ENCODE measurements around the gene TBC1D8. TPM values are rescaled to one million over a fixed set of nuclear protein-coding genes. Genes with fewer than 3 reads are reported as not detected.
A peak's percentile ranks its signal among the peaks of the same experiment; 100 is the strongest.

TBC1D8 gene
- total RNA-seq, 1 experiment from 2014 or later, result 5.1 TPM

DNA sequence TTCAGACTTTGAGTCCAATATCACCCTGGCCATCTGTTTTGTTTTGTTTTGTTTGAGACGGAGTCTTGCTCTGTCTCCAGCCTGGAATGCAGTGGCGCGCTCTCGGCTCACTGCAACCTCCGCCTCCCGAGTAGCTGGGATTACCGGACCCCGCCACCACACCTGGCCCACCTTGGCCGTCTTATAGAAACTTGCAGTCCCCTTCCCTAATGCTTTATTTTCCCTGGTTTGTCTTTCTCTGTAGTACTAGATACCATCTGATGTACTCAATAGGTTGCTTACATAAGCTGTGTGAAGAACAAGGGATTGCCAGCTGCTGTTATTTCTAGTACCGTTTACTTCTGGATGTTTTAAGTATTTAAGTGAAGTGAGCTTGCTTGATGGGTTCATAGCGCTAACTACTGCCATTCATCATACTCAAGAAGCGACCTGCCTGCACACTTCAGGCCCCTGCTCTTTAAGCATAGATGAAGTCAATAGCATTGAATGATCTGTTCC lies 147.9 kb downstream of the TBC1D8 start:
- Histone ChIP-seq H3K27ac (ENCODE audit: low read depth, low read length, poor library complexity, severe bottlenecking) (peak overlapping the region; percentile 96), H3K4me1 (ENCODE audit: insufficient read depth, low read length, poor library complexity, severe bottlenecking) (peaks cover 15% of the 10 kb centered on the region), H3K36me3 (ENCODE audit: insufficient read depth, low read length, poor library complexity, severe bottlenecking) (peaks cover 57% of the 10 kb centered on the region), H3K9me3 (ENCODE audit: low read depth, low read length, poor library complexity, severe bottlenecking) (no peaks in the 10 kb centered on the region), H3K27me3 (replicated peaks; ENCODE audit: insufficient read depth, low read depth, low read length, poor library complexity) (no peaks in the 10 kb centered on the region), H3K4me3 (ENCODE audit: low read depth, low read length, poor library complexity, severe bottlenecking) (peak overlapping the region; percentile 99)
- DNase-seq (ENCODE audit: low spot score), result no peak
- no TSS peak for BruUV-seq (replicated peaks)
- CTCF ChIA-PET, result no interaction called here
- TF ChIP-seq, protein P1, sequence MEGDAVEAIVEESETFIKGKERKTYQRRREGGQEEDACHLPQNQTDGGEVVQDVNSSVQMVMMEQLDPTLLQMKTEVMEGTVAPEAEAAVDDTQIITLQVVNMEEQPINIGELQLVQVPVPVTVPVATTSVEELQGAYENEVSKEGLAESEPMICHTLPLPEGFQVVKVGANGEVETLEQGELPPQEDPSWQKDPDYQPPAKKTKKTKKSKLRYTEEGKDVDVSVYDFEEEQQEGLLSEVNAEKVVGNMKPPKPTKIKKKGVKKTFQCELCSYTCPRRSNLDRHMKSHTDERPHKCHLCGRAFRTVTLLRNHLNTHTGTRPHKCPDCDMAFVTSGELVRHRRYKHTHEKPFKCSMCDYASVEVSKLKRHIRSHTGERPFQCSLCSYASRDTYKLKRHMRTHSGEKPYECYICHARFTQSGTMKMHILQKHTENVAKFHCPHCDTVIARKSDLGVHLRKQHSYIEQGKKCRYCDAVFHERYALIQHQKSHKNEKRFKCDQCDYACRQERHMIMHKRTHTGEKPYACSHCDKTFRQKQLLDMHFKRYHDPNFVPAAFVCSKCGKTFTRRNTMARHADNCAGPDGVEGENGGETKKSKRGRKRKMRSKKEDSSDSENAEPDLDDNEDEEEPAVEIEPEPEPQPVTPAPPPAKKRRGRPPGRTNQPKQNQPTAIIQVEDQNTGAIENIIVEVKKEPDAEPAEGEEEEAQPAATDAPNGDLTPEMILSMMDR (conservative IDR thresholded peaks at IDR 0.05; ENCODE audit: low read depth, low read length), result no peak
- no peak for TF ChIP-seq EZH2 (IDR thresholded peaks at IDR 0.05; ENCODE audit: borderline replicate concordance, low read depth, low read length, poor library complexity, severe bottlenecking)
- intact Hi-C loops (cut with micrococcal nuclease; ENCODE audit: unreplicated experiment), result no loop called here
- POLR2A ChIA-PET (ENCODE audit: low non-redundant PET), result no interaction called here

DNA sequence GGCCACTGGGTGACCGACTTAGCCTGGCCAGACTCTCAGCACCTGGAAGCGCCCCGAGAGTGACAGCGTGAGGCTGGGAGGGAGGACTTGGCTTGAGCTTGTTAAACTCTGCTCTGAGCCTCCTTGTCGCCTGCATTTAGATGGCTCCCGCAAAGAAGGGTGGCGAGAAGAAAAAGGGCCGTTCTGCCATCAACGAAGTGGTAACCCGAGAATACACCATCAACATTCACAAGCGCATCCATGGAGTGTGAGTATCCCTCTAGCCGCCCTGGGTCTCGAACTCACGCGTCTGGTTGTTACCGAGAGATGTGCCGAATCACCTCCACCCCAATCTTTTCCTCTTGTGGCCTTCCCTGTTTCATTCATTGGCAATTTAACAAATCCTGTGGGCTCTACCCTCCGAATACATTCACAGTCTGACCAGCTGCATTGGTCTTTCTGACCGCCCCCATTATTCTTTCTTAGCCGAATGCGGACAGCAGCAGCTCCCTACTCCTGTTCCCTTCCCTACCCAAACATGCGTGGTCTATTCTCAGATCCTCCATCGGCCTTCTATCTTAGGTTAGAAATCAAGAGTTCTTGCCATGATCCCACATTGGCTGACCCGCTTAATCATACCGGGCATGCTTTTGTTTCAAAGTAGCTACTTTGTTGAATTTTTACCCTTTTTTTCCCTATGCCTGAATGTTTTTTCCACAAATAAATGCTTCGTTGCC lies 148.5 kb downstream of the TBC1D8 start:
- Histone ChIP-seq H3K4me3 (ENCODE audit: low read depth, low read length, poor library complexity, severe bottlenecking) (peak overlapping the region; percentile 99), H3K27me3 (replicated peaks; ENCODE audit: insufficient read depth, low read depth, low read length, poor library complexity) (no peaks in the 10 kb centered on the region), H3K36me3 (ENCODE audit: insufficient read depth, low read length, poor library complexity, severe bottlenecking) (peaks cover 51% of the 10 kb centered on the region), H3K4me1 (ENCODE audit: insufficient read depth, low read length, poor library complexity, severe bottlenecking) (peaks cover 15% of the 10 kb centered on the region), H3K27ac (ENCODE audit: low read depth, low read length, poor library complexity, severe bottlenecking) (peak overlapping the region; percentile 96), H3K9me3 (ENCODE audit: low read depth, low read length, poor library complexity, severe bottlenecking) (no peaks in the 10 kb centered on the region)
- POLR2A ChIA-PET (ENCODE audit: low non-redundant PET), result interaction anchor here (0.5 to 1.0 kb wide), 2 partner anchors 12 to 30 kb away, joined by 4 read pairs; no protein-coding TSS in a partner anchor
- TSS peak; percentile 56 for BruUV-seq (replicated peaks)
- intact Hi-C loops (cut with micrococcal nuclease; ENCODE audit: unreplicated experiment), result no loop called here
- TF ChIP-seq EZH2 (IDR thresholded peaks at IDR 0.05; ENCODE audit: borderline replicate concordance, low read depth, low read length, poor library complexity, severe bottlenecking), result no peak
- TF ChIP-seq, protein P1 (conservative IDR thresholded peaks at IDR 0.05; ENCODE audit: low read depth, low read length), result no peak
- CTCF ChIA-PET, result interaction anchor here (0.6 kb wide), 1 partner anchor 423 kb away, joined by 7 read pairs; no protein-coding TSS in a partner anchor
- DNase-seq (ENCODE audit: low spot score), result peak; percentile 35

DNA sequence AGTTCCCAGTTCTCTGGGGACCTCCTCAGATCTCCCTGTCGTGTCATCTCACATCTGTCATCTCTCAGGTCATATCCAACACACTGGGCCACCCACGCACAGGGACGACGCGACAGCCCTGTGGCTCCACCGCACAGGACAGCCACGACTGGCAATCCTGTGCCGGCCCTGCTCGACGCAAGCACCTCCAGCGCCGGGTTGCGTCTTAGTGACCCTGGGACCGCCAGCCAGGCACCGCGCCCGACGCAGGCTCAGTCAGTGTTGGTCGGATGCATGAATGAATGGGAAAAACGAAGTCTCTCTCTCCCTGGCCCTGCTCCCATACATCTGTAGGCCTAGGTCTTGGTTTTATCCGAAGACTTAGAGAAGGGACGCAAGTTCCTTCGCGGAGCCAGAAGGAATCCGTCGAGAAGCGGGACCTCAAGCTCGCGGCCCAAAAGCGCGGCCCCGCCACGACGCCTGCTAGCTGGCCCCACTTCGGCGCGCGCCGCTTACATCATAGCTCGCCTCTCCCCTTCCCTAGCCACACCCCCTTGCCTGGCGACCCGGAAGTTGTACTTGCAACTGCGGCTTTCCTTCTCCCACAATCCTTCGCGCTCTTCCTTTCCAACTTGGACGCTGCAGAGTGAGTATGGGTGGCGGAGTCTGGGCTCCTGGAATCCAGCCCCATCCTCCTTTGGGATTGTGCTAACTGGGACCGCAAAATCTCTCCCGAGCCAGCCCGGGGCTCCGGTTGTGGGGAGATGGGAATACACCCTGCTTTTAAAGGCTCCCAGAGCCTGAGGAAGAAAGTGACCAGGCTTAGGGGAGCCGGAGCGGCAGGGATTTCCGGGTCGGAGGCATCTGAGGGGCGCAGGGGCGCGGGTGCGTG lies 149.3 kb downstream of the TBC1D8 start, which contains the start of gene RPL31:
Gene RPL31, plus strand, starts transcription at position 599 of the 871 bp plus-strand sequence. CDS start 413 bp downstream, outside the sequence.
- peaks cover 15% of the 10 kb centered on the region for H3K4me1 ChIP-seq (ENCODE audit: insufficient read depth, low read length, poor library complexity, severe bottlenecking)
- H3K4me3 ChIP-seq (ENCODE audit: low read depth, low read length, poor library complexity, severe bottlenecking), result peak within 1 kb of the TSS; percentile 99
- no peaks in the 10 kb centered on the region for H3K27me3 ChIP-seq (replicated peaks; ENCODE audit: insufficient read depth, low read depth, low read length, poor library complexity)
- H3K27ac ChIP-seq (ENCODE audit: low read depth, low read length, poor library complexity, severe bottlenecking), result peak within 1 kb of the TSS; percentile 96
- CTCF ChIA-PET, result interaction anchor here (0.6 kb wide), 1 partner anchor 422 kb away, joined by 7 read pairs; no protein-coding TSS in a partner anchor
- H3K9me3 ChIP-seq (ENCODE audit: low read depth, low read length, poor library complexity, severe bottlenecking), result no peaks in the 10 kb centered on the region
- H3K36me3 ChIP-seq (ENCODE audit: insufficient read depth, low read length, poor library complexity, severe bottlenecking), result peaks cover 43% of the 10 kb centered on the region
- peak; percentile 98 for DNase-seq (ENCODE audit: low spot score)
- no TSS peak for BruUV-seq (replicated peaks)
- POLR2A ChIA-PET (ENCODE audit: low non-redundant PET), result interaction anchor here (0.5 to 1.0 kb wide), 3 partner anchors 12 to 439 kb away, joined by 3 to 4 read pairs (median 4); partner anchors contain the start of gene PDCL3
- intact Hi-C loops (cut with micrococcal nuclease; ENCODE audit: unreplicated experiment), result no loop called here
- TF ChIP-seq EZH2 (IDR thresholded peaks at IDR 0.05; ENCODE audit: borderline replicate concordance, low read depth, low read length, poor library complexity, severe bottlenecking), result no peak
- TF ChIP-seq, protein P1 (conservative IDR thresholded peaks at IDR 0.05; ENCODE audit: low read depth, low read length), result no peak

All from A673 (cell line).